MCF 10A (cell line): ENCODE results near the gene PPM1H. TPM values are rescaled to one million over a fixed set of nuclear protein-coding genes. Genes with fewer than 3 reads are reported as not detected.

Experiments used
- BruUV-seq: library from RNA; stranded (reverse); fragments of 400-500 nt; replicated peaks from 2 replicates; lab custom pipeline; 2021; lab: Mats Ljungman, UMichigan
- CTCF ChIA-PET: fragments of 300-600 bp; sonication (Branson Sonifier 250); formaldehyde crosslinking; extraction: SDS; loops from one replicate; lab custom pipeline; 2021; ENCODE audit warnings: antibody characterized with exemption, inconsistent platforms; lab: Yijun Ruan, JAX
- POLR2A ChIA-PET: fragments of 300-600, 350-650 bp; sonication (Branson Sonifier 250); formaldehyde crosslinking; extraction: SDS; loops from one replicate; lab custom pipeline; 2020; ENCODE audit warnings: antibody characterized with exemption, inconsistent platforms; lab: Yijun Ruan, JAX
- DNase-seq: peaks from one replicate; pipeline ENCODE4 v3.0.0-alpha.2; 2018; ENCODE audit not compliant: unreplicated experiment
- H3K27ac Mint-ChIP-seq: one replicate; pipeline ENCODE4 v1.8.0; 2022; ENCODE audit warnings: mild to moderate bottlenecking, low read depth, mixed read lengths; ENCODE audit not compliant: unreplicated experiment
- H3K27me3 Mint-ChIP-seq: one replicate; pipeline ENCODE4 v1.8.0; 2022; ENCODE audit warnings: mixed read lengths; ENCODE audit not compliant: insufficient read depth, unreplicated experiment
- H3K36me3 Mint-ChIP-seq: one replicate; pipeline ENCODE4 v1.8.0; 2022; ENCODE audit warnings: mild to moderate bottlenecking, moderate library complexity, mixed read lengths; ENCODE audit not compliant: insufficient read depth, unreplicated experiment
- H3K4me1 Mint-ChIP-seq: one replicate; pipeline ENCODE4 v1.8.0; 2022; ENCODE audit warnings: mixed read lengths; ENCODE audit not compliant: insufficient read depth, unreplicated experiment
- H3K4me3 Mint-ChIP-seq: one replicate; pipeline ENCODE4 v1.8.0; 2022; ENCODE audit warnings: mild to moderate bottlenecking, moderate library complexity, mixed read lengths; ENCODE audit not compliant: unreplicated experiment
- H3K9me3 Mint-ChIP-seq: one replicate; pipeline ENCODE4 v1.8.0; 2022; ENCODE audit warnings: mixed read lengths; ENCODE audit not compliant: unreplicated experiment
- CTCF ChIP-seq: fragments of 200-600 bp; IDR thresholded peaks from one replicate; pipeline ENCODE4 v1.8.0; 2022; ENCODE audit warnings: antibody characterized with exemption, mild to moderate bottlenecking; ENCODE audit not compliant: unreplicated experiment
- intact Hi-C: fragments of 100-400 bp; cut with micrococcal nuclease; formaldehyde crosslinking; loops from 2 replicates; pipeline ENCODE4 v1.14.1; 2022
- total RNA-seq: library from RNA; stranded (reverse); gene quantifications from 2 replicates; pipeline ENCODE4 v1.2.3, GENCODE V29; 2022

The PPM1H gene
- total RNA-seq, 1 experiment from 2014 or later = 0.49 TPM

- no peak overlapping the region for H3K4me3 Mint-ChIP-seq
- H3K4me1 Mint-ChIP-seq = no peaks in the 10 kb centered on the region
- no peaks in the 10 kb centered on the region for H3K36me3 Mint-ChIP-seq
- no TSS peak for BruUV-seq
- POLR2A ChIA-PET = interaction anchor here (0.7 to 1.1 kb wide), 2 partner anchors 48 to 135 kb away, joined by 3 read pairs; no protein-coding TSS in a partner anchor
- CTCF ChIA-PET = interaction anchor here (0.8 to 1.1 kb wide), 2 partner anchors 8 to 57 kb away, joined by 4 read pairs; no protein-coding TSS in a partner anchor
- H3K9me3 Mint-ChIP-seq = no peaks in the 10 kb centered on the region
- no peak for TF ChIP-seq CTCF
- no peaks in the 10 kb centered on the region for H3K27me3 Mint-ChIP-seq
- H3K27ac Mint-ChIP-seq = no peak overlapping the region
- DNase-seq = no peak
- intact Hi-C loops = no loop called here
Observed at GRCh38 chr12:62651138-62651537, 283.8 kb downstream of the PPM1H start.

GRCh38 chr12:62649412-62650138 lies 285.4 kb downstream of the PPM1H start:
- BruUV-seq = no TSS peak
- ChIA-PET POLR2A (no interaction called here), CTCF (no interaction called here)
- Mint-ChIP-seq H3K9me3 (no peaks in the 10 kb centered on the region), H3K4me3 (no peak overlapping the region), H3K36me3 (no peaks in the 10 kb centered on the region), H3K27ac (no peak overlapping the region), H3K4me1 (no peaks in the 10 kb centered on the region), H3K27me3 (no peaks in the 10 kb centered on the region)
- intact Hi-C loops = no loop called here
- TF ChIP-seq CTCF = no peak
- no peak for DNase-seq

GRCh38 chr12:62647586-62647985 lies 287.4 kb downstream of the PPM1H start:
- TF ChIP-seq CTCF = no peak
- Mint-ChIP-seq H3K27me3 (no peaks in the 10 kb centered on the region), H3K4me1 (no peaks in the 10 kb centered on the region), H3K4me3 (no peak overlapping the region), H3K9me3 (no peaks in the 10 kb centered on the region), H3K36me3 (no peaks in the 10 kb centered on the region), H3K27ac (no peak overlapping the region)
- ChIA-PET CTCF (interaction anchor here (0.6 kb wide), 1 partner anchor 46 kb away, joined by 4 read pairs; no protein-coding TSS in a partner anchor), POLR2A (no interaction called here)
- DNase-seq = no peak
- intact Hi-C loops = no loop called here
- no TSS peak for BruUV-seq

- no peak for DNase-seq
- no peaks in the 10 kb centered on the region for H3K36me3 Mint-ChIP-seq
- no peak for TF ChIP-seq CTCF
- POLR2A ChIA-PET = no interaction called here
- H3K4me3 Mint-ChIP-seq = no peak overlapping the region
- no peak overlapping the region for H3K27ac Mint-ChIP-seq
- CTCF ChIA-PET = no interaction called here
- H3K4me1 Mint-ChIP-seq = no peaks in the 10 kb centered on the region
- H3K9me3 Mint-ChIP-seq = no peaks in the 10 kb centered on the region
- intact Hi-C loops = no loop called here
- no peaks in the 10 kb centered on the region for H3K27me3 Mint-ChIP-seq
- BruUV-seq = no TSS peak
Observed at GRCh38 chr12:62646566-62646965, 288.4 kb downstream of the PPM1H start.
